Fibroblast of mammary gland (primary cell): ENCODE results near the gene HERPUD1.

ENCODE experiments used
- DNase-seq: peaks from one replicate; pipeline ENCODE4 v3.0.0-alpha.2; 2010; ENCODE audit warnings: low read depth
- H3K4me3 ChIP-seq: 2 replicates; pipeline ENCODE4 v1.5.1; 2011; ENCODE audit warnings: low read depth, mild to moderate bottlenecking, low read length, moderate library complexity; ENCODE audit not compliant: control insufficient read depth
- CTCF ChIP-seq: conservative IDR thresholded peaks from 2 replicates; pipeline ENCODE4 v1.5.1; 2011; ENCODE audit warnings: low read depth, low read length, inconsistent platforms; ENCODE audit not compliant: control insufficient read depth, insufficient read depth

Gene HERPUD1

GRCh38 chr16:56948234-56948633 lies 16.3 kb downstream of the HERPUD1 start:
- DNase-seq: no peak
- no peak for TF ChIP-seq CTCF
- H3K4me3 ChIP-seq: no peak overlapping the region

GRCh38 chr16:56950051-56950450 lies 18.1 kb downstream of the HERPUD1 start:
- no peak for DNase-seq
- H3K4me3 ChIP-seq: no peak overlapping the region
- no peak for TF ChIP-seq CTCF

- no peak for TF ChIP-seq CTCF
- no peak for DNase-seq
These were observed 18.5 kb downstream of the HERPUD1 start for GRCh38 chr16:56950455-56950854.

GRCh38 chr16:56950881-56951771 lies 19.2 kb downstream of the HERPUD1 start:
- TF ChIP-seq CTCF: peak; percentile 70
- peak; percentile 61 for DNase-seq
- no peak overlapping the region for H3K4me3 ChIP-seq

More at GRCh38 chr16:56950455-56950854, 18.5 kb downstream of the HERPUD1 start:
- no peak overlapping the region for H3K4me3 ChIP-seq

GRCh38 chr16:56953006-56953405 lies 21.1 kb downstream of the HERPUD1 start:
- DNase-seq: no peak
- no peak for TF ChIP-seq CTCF
- H3K4me3 ChIP-seq: no peak overlapping the region

GRCh38 chr16:56956076-56956475 lies 24.1 kb downstream of the HERPUD1 start:
- no peak for TF ChIP-seq CTCF
- no peak overlapping the region for H3K4me3 ChIP-seq
- peak; percentile 50 for DNase-seq
